Endothelial cell of umbilical vein (primary cell): ENCODE data around the gene REXO2. TPM values are rescaled to one million over a fixed set of nuclear protein-coding genes. Genes with fewer than 3 reads are reported as not detected.

Experiments used
- BruUV-seq: library from RNA; stranded (reverse); fragments of 400-500 nt; replicated peaks from 2 replicates; lab custom pipeline; 2021; lab: Mats Ljungman, UMichigan
- CTCF ChIA-PET: fragments of 300-600, 350-600 bp; sonication (Branson Sonifier 250); formaldehyde crosslinking; loops from one replicate; lab custom pipeline; 2021; ENCODE audit warnings: antibody characterized with exemption, inconsistent platforms; lab: Charles Lee
- POLR2A ChIA-PET: fragments of 300-600, 350-600 bp; sonication (Branson Sonifier 250); formaldehyde crosslinking; loops from one replicate; lab custom pipeline; 2021; ENCODE audit warnings: antibody characterized with exemption, inconsistent platforms; lab: Charles Lee
- DNase-seq: peaks from one replicate; pipeline ENCODE4 v3.0.0-alpha.2; 2011; ENCODE audit warnings: low read depth, low spot score
- FAIRE-seq: peaks from 2 replicates; lab custom pipeline; 2011; peaks lifted over from hg19 to GRCh38; lab: Jason Lieb, UNC
- H2AFZ ChIP-seq: 2 replicates; pipeline ENCODE4 v1.6.0; 2012; ENCODE audit warnings: low read depth, low read length, control low read depth, inconsistent platforms
- H3K27ac ChIP-seq: 2 replicates; pipeline ENCODE4 v1.5.1; 2011; ENCODE audit warnings: low read depth, mild to moderate bottlenecking, control low read depth, low read length, moderate library complexity; ENCODE audit not compliant: insufficient read depth
- H3K27me3 ChIP-seq, 2 experiments: 2 replicates each; pipeline versions ENCODE4 v1.6.0 to v1.6.1; 2011; ENCODE audit warnings: low read length in 2 of 2, mixed read lengths in 1 of 2; ENCODE audit not compliant: control insufficient read depth in 2 of 2, insufficient read depth in 2 of 2
- H3K36me3 ChIP-seq, 2 experiments: 2 replicates in 1 of 2; 3 replicates in 1 of 2; pipeline ENCODE4 v1.5.1; 2011; ENCODE audit warnings: low read length in 2 of 2, mild to moderate bottlenecking in 1 of 2, moderate library complexity in 1 of 2; ENCODE audit not compliant: control insufficient read depth in 2 of 2, insufficient read depth in 2 of 2; ENCODE audit errors: extremely low read depth in 1 of 2
- H3K4me1 ChIP-seq: 3 replicates; pipeline ENCODE4 v1.5.1; 2011; ENCODE audit warnings: mild to moderate bottlenecking, low read length; ENCODE audit not compliant: control insufficient read depth, insufficient read depth; ENCODE audit errors: extremely low read depth
- H3K4me2 ChIP-seq: 2 replicates; pipeline ENCODE4 v1.6.1; 2011; ENCODE audit warnings: low read length, control low read depth, mixed read lengths; ENCODE audit not compliant: insufficient read depth
- H3K4me3 ChIP-seq, 3 experiments: fragments of 200-600 bp in 1 of 3; sonication (generic), shearing (Covaris generic) in 1 of 3; replicated peaks in 1 of 3; 2 replicates each; pipeline ENCODE4 v1.5.1; 2011 to 2016; ENCODE audit warnings: control low read depth in 3 of 3, low read length in 3 of 3, mild to moderate bottlenecking in 2 of 3, inconsistent platforms in 1 of 3, low read depth in 1 of 3, moderate library complexity in 1 of 3; ENCODE audit not compliant: insufficient read depth in 1 of 3
- H3K79me2 ChIP-seq: 2 replicates; pipeline ENCODE4 v1.6.0; 2012; ENCODE audit warnings: low read length, inconsistent platforms; ENCODE audit not compliant: control insufficient read depth, insufficient read depth
- H3K9ac ChIP-seq: replicated peaks from 2 replicates; pipeline ENCODE3; 2011; ENCODE audit warnings: low read length, control low read depth; ENCODE audit not compliant: insufficient read depth; ENCODE audit errors: extremely low read depth
- H3K9me1 ChIP-seq: replicated peaks from 3 replicates; pipeline ENCODE4 v1.6.0; 2011; ENCODE audit warnings: mild to moderate bottlenecking, low read length; ENCODE audit not compliant: control insufficient read depth, insufficient read depth; ENCODE audit errors: extremely low read depth
- H3K9me3 ChIP-seq: replicated peaks from 2 replicates; pipeline ENCODE4 v1.5.1; 2012; ENCODE audit warnings: low read length, inconsistent platforms; ENCODE audit not compliant: control insufficient read depth, insufficient read depth
- H4K20me1 ChIP-seq: replicated peaks from 2 replicates; pipeline ENCODE3; 2011; ENCODE audit warnings: mild to moderate bottlenecking, low read length; ENCODE audit not compliant: control insufficient read depth, insufficient read depth; ENCODE audit errors: extremely low read depth
- EZH2 ChIP-seq: IDR thresholded peaks from 2 replicates; pipeline ENCODE4 v1.6.1; 2012; ENCODE audit warnings: borderline replicate concordance, low read depth, mild to moderate bottlenecking, moderate library complexity, low read length, inconsistent platforms; ENCODE audit not compliant: severe bottlenecking
- GATA2 ChIP-seq: IDR thresholded peaks from 2 replicates; pipeline ENCODE4 v1.7.0; 2011; ENCODE audit warnings: low read depth, mild to moderate bottlenecking, moderate library complexity, mixed read lengths, low read length; ENCODE audit not compliant: insufficient read length, insufficient read depth
- JUN ChIP-seq: IDR thresholded peaks from 2 replicates; pipeline ENCODE4 v1.6.1; 2011; ENCODE audit warnings: borderline replicate concordance, low read depth; ENCODE audit not compliant: insufficient read length, insufficient read depth
- MYC ChIP-seq: IDR thresholded peaks from one replicate; pipeline ENCODE4 v1.6.1; 2011; ENCODE audit warnings: mild to moderate bottlenecking, low read depth, low read length
- POLR2AphosphoS5 ChIP-seq: IDR thresholded peaks from 2 replicates; pipeline ENCODE4 v1.6.1; 2012; ENCODE audit warnings: low read depth, mild to moderate bottlenecking, control low read depth, low read length, moderate library complexity; ENCODE audit not compliant: insufficient read depth
- dilution Hi-C: fragments of 300-500 bp; cut with MboI; formaldehyde crosslinking; loops from one replicate; pipeline ENCODE4 v1.15.0; 2019; ENCODE audit warnings: low sequenced_read_pairs; ENCODE audit not compliant: extremely low pct_ligation_motif_present
- intact Hi-C: fragments of 100-400 bp; cut with micrococcal nuclease; formaldehyde crosslinking; loops from one replicate; pipeline ENCODE4 v1.10.0; 2022
- polyA plus RNA-seq, 4 experiments: library from polyadenylated mRNA; depleted of rRNA in 3 of 4; stranded (reverse) in 3 of 4; unstranded in 1 of 4; fragments of >200 nt; gene quantifications; 2 replicates each; pipeline versions ENCODE4 v1.2.1 to v1.2.3, GENCODE V29; 2011 to 2012; ENCODE audit warnings: missing spikeins in 1 of 4
- total RNA-seq: library from RNA; stranded (reverse); gene quantifications from 2 replicates; pipeline ENCODE4 v1.2.3, GENCODE V29; 2021
- TF ChIP-seq, protein P1 (sequence below), 2 donors: IDR thresholded peaks; 1 replicate in 1 of 2; 2 replicates in 1 of 2; pipeline ENCODE4 v1.5.1; 2011; ENCODE audit warnings: low read length in 2 of 2, mild to moderate bottlenecking in 2 of 2, moderate library complexity in 2 of 2, control low read depth in 1 of 2, inconsistent platforms in 1 of 2, low read depth in 1 of 2; ENCODE audit not compliant: insufficient read depth in 1 of 2; ENCODE audit errors: extremely low read depth in 1 of 2

REXO2 gene
- total and polyA plus RNA-seq, 2 donors (not counting 3 experiments of a cell fraction or from before 2014, with no cell fraction given) = 182 to 296 TPM

DNA sequence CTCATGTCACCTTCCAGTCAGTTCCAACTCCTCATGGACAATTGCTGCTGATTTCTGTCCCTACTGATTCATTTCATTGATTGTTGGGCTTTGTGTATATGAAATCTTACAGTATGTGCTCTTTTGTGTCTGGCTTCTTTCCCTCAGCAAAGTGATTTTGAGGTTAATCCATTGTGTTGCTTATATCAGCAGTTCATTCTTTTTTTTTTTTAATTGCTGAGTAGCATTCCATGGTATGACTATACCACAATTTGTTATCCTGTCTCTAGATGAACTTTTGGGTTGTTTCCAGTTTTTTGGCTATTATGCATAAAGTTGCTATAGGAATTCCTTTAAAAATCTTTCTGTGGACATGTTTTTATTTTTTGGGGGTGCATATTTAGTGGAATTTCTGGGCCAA lies 60.5 kb downstream of the REXO2 start:
- no peak overlapping the region for H3K27ac ChIP-seq
- no peaks in the 10 kb centered on the region for H3K27me3 ChIP-seq
- DNase-seq (no peak), FAIRE-seq (no peak)
- no peaks in the 10 kb centered on the region for H3K4me1 ChIP-seq
- intact Hi-C loops = no loop called here
- no peak overlapping the region for H3K4me3 ChIP-seq
- no peaks in the 10 kb centered on the region for H3K79me2 ChIP-seq
- no peaks in the 10 kb centered on the region for H3K9me1 ChIP-seq
- POLR2A ChIA-PET = no interaction called here
- CTCF ChIA-PET = no interaction called here
- no peaks in the 10 kb centered on the region for H3K9me3 ChIP-seq
- H3K4me2 ChIP-seq = no peak overlapping the region
- H2AFZ ChIP-seq = no peak overlapping the region
- TF ChIP-seq, protein P1, sequence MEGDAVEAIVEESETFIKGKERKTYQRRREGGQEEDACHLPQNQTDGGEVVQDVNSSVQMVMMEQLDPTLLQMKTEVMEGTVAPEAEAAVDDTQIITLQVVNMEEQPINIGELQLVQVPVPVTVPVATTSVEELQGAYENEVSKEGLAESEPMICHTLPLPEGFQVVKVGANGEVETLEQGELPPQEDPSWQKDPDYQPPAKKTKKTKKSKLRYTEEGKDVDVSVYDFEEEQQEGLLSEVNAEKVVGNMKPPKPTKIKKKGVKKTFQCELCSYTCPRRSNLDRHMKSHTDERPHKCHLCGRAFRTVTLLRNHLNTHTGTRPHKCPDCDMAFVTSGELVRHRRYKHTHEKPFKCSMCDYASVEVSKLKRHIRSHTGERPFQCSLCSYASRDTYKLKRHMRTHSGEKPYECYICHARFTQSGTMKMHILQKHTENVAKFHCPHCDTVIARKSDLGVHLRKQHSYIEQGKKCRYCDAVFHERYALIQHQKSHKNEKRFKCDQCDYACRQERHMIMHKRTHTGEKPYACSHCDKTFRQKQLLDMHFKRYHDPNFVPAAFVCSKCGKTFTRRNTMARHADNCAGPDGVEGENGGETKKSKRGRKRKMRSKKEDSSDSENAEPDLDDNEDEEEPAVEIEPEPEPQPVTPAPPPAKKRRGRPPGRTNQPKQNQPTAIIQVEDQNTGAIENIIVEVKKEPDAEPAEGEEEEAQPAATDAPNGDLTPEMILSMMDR (IDR thresholded peaks at IDR 0.05; ENCODE audit: extremely low read depth in 1 of 2, insufficient read depth in 1 of 2, low read depth in 1 of 2, low read length in 2 of 2) = no peak
- TF ChIP-seq POLR2AphosphoS5 (no peak), GATA2 (no peak), MYC (no peak), EZH2 (no peak), JUN (no peak)
- dilution Hi-C loops = no loop called here
- no peak overlapping the region for H3K9ac ChIP-seq
- BruUV-seq = no TSS peak
- no peaks in the 10 kb centered on the region for H4K20me1 ChIP-seq
- no peaks in the 10 kb centered on the region for H3K36me3 ChIP-seq

Other genes with a start within 250 kb of the REXO2 start
- gene NNMT, start 143.1 kb upstream of the REXO2 start, total RNA-seq = 300 and 330 TPM in 2 replicates
- gene NNMT, start 143.1 kb upstream of the REXO2 start, polyA plus RNA-seq = 454 and 506 TPM in 2 replicates
- gene C11orf71, start 39.0 kb upstream of the REXO2 start, total RNA-seq = 4.0 and 5.4 TPM in 2 replicates
- gene C11orf71, start 39.0 kb upstream of the REXO2 start, polyA plus RNA-seq = 6.9 and 8.5 TPM in 2 replicates
- gene RBM7, start 38.8 kb upstream of the REXO2 start, total RNA-seq = 31.3 and 38.4 TPM in 2 replicates
- gene RBM7, start 38.8 kb upstream of the REXO2 start, polyA plus RNA-seq = 16.4 TPM in 2 replicates
- gene NXPE1, start 120.4 kb downstream of the REXO2 start, total RNA-seq = not detected in 2 replicates
- gene NXPE1, start 120.4 kb downstream of the REXO2 start, polyA plus RNA-seq = not detected in 2 replicates
- gene NXPE4, start 156.3 kb downstream of the REXO2 start, total RNA-seq = not detected in 2 replicates
- gene NXPE4, start 156.3 kb downstream of the REXO2 start, polyA plus RNA-seq = not detected in 2 replicates
- not detected in 2 replicates for gene NXPE2, start 239.1 kb downstream of the REXO2 start, total RNA-seq
- not detected in 2 replicates for gene NXPE2, start 239.1 kb downstream of the REXO2 start, polyA plus RNA-seq